Right renal pelvis (tissue), 4 donors: Measurements from ENCODE around the gene ZSWIM5. TPM values are rescaled to one million over a fixed set of nuclear protein-coding genes. Genes with fewer than 3 reads are reported as not detected.
A peak's percentile ranks its signal among the peaks of the same experiment; 100 is the strongest.

Experiments
- DNase-seq, 4 donors: peaks; one replicate each; pipeline ENCODE4 v3.0.0-alpha.2; 2013; ENCODE audit warnings: low read depth in 4 of 4, low spot score in 3 of 4, missing footprints in 1 of 4
- polyA plus RNA-seq, 4 donors: library from polyadenylated mRNA; unstranded; fragments of 120-200 nt; gene quantifications; one replicate each; pipeline ENCODE4 v1.2.1, GENCODE V29; 2013; ENCODE audit not compliant: insufficient read length in 4 of 4

Gene ZSWIM5
- polyA plus RNA-seq, 4 donors, result 6.5 to 7.6 (median 7.0) TPM

- DNase-seq, result no peak
Observed at GRCh38 chr1:45037456-45037855, 168.9 kb downstream of the ZSWIM5 start.

GRCh38 chr1:45035631-45036301 lies 170.6 kb downstream of the ZSWIM5 start:
- DNase-seq, result no peak

- DNase-seq, result no peak
Observed at GRCh38 chr1:45033356-45033755, 173.0 kb downstream of the ZSWIM5 start.

- DNase-seq, result no peak
Observed at GRCh38 chr1:45032837-45033236, 173.6 kb downstream of the ZSWIM5 start.

- no peak for DNase-seq
Observed at GRCh38 chr1:45026446-45026845, 180.0 kb downstream of the ZSWIM5 start.

GRCh38 chr1:45023663-45024062 lies 182.7 kb downstream of the ZSWIM5 start:
- no peak for DNase-seq

- DNase-seq, result peak in 2 of 4 donors; percentile 22 to 32
Observed at GRCh38 chr1:45018599-45019230, 187.7 kb downstream of the ZSWIM5 start.

- no peak for DNase-seq
Observed at GRCh38 chr1:45016767-45017166, 189.6 kb downstream of the ZSWIM5 start.

GRCh38 chr1:45016090-45016697 lies 190.2 kb downstream of the ZSWIM5 start:
- DNase-seq, result no peak

- no peak for DNase-seq
Observed at GRCh38 chr1:45015683-45016082, 190.7 kb downstream of the ZSWIM5 start.

- DNase-seq, result peak in 3 of 4 donors; percentile 74 to 77 (median 75)
Observed at GRCh38 chr1:45014321-45015028, 191.9 kb downstream of the ZSWIM5 start.

- DNase-seq, result no peak
Observed at GRCh38 chr1:45013551-45014209, 192.7 kb downstream of the ZSWIM5 start.

- DNase-seq, result peak in 2 of 4 donors; percentile 12 to 16
Observed at GRCh38 chr1:45012639-45013278, 193.6 kb downstream of the ZSWIM5 start.

GRCh38 chr1:45011837-45012638 lies 194.4 kb downstream of the ZSWIM5 start, which contains the start of gene UROD:
Gene UROD (plus strand): TSS chr1:45012254. CDS start chr1:45012266, 12 bp downstream.
- DNase-seq, result peak; percentile 87 to 93 (median 90)

GRCh38 chr1:45010855-45011811 lies 195.3 kb downstream of the ZSWIM5 start, which contains the start of gene HECTD3:
Gene HECTD3 (minus strand): TSS chr1:45011324. CDS start chr1:45011257, 67 bp downstream.
- DNase-seq, result peak in 2 of 4 donors; percentile 49 to 57

- DNase-seq, result no peak
Observed at GRCh38 chr1:45009956-45010854, 196.2 kb downstream of the ZSWIM5 start.

- DNase-seq, result no peak
Observed at GRCh38 chr1:45009296-45009865, 197.0 kb downstream of the ZSWIM5 start.
